Activated B cell treated with CpG ODN at 0.5 μM for 24 hours (primary cell): ENCODE data around the gene CTBP1. TPM values are rescaled to one million over a fixed set of nuclear protein-coding genes. Genes with fewer than 3 reads are reported as not detected.
A peak's percentile ranks its signal among the peaks of the same experiment; 100 is the strongest.

Experiments
- ATAC-seq: fragments of 200-7000 bp; cut with Tn5 transposase; one replicate; pipeline ENCODE4 v1.10.0; 2021; ENCODE audit warnings: low read depth, mild to moderate bottlenecking, moderate library complexity
- CTCF ChIA-PET: fragments of 350-600 bp; sonication (Branson Sonifier 250); formaldehyde crosslinking; loops from one replicate; lab custom pipeline; 2021; ENCODE audit warnings: antibody characterized with exemption; lab: Charles Lee
- POLR2A ChIA-PET: fragments of 350-600 bp; sonication (Branson Sonifier 250); formaldehyde crosslinking; loops from one replicate; lab custom pipeline; 2021; ENCODE audit warnings: antibody characterized with exemption; lab: Charles Lee
- DNase-seq: peaks from one replicate; pipeline ENCODE4 v3.0.0; 2022
- H3K27ac Mint-ChIP-seq: one replicate; pipeline ENCODE4 v1.8.0; 2020; ENCODE audit warnings: mixed read lengths
- H3K27me3 Mint-ChIP-seq: one replicate; pipeline ENCODE4 v1.8.0; 2021; ENCODE audit warnings: mixed read lengths
- H3K36me3 Mint-ChIP-seq: one replicate; pipeline ENCODE4 v1.8.0; 2021; ENCODE audit warnings: low read depth, mixed read lengths
- H3K4me1 Mint-ChIP-seq: one replicate; pipeline ENCODE4 v1.8.0; 2021; ENCODE audit warnings: mixed read lengths
- H3K4me3 Mint-ChIP-seq: one replicate; pipeline ENCODE4 v1.8.0; 2020; ENCODE audit warnings: mild to moderate bottlenecking, mixed read lengths
- H3K9me3 Mint-ChIP-seq: one replicate; pipeline ENCODE4 v1.8.0; 2020; ENCODE audit warnings: mixed read lengths
- intact Hi-C: fragments of 100-400 bp; cut with micrococcal nuclease; formaldehyde crosslinking; loops from one replicate; pipeline ENCODE4 v1.15.1; 2024
- total RNA-seq: library from RNA; stranded (reverse); gene quantifications from 2 replicates; pipeline ENCODE4 v1.2.3, GENCODE V29; 2022
- TF ChIP-seq, protein P1 (sequence below): fragments of 200-600 bp; IDR thresholded peaks from one replicate; pipeline ENCODE4 v1.8.0; 2022; ENCODE audit warnings: antibody characterized with exemption, mild to moderate bottlenecking

The CTBP1 gene
- total RNA-seq, 1 donor from 2014 or later = 175 TPM

DNA sequence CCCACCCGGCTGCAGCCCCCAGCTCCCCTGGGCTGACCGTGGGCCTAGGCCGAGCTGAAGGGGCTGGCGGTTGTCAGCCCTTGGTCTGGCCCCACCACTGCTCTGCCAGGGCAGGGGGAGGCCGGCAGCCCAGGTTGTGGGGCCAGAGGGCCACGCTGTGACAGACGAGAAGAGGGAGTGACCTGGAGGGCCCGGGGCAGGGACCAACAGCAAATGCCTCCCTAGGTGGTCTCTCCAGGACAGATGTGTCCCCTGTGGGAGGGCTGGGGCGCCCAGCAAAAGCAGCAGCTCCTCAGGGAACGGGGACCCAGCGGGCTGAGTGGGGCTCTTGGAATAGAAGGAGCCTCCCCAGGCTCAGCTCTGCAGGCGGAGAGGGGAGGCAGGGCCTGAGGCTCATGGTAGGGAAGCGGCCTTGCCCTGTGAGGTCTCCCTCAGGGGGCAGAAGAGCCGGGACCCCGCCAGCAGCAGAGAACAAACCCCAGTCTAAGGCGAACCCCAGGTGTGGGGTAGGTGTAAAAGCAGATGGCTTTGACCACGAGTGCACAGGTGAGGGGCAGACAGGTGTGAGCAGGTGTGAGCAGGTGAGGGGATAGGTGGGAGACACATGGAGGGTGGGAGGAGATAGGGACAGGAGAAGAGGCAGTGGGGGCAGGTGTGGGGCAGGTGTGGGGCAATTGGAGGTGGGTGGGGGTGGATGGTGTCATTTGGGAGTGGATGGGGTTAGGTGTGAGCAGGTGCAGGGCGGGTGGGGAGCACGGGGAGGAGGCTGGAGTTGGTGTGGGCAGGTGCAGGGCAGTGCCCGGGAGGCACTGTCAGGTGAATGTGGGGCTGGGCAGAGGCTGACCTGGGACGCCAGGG lies 42.4 kb downstream of the CTBP1 start:
- ChIA-PET CTCF (no interaction called here), POLR2A (no interaction called here)
- Mint-ChIP-seq H3K4me3 (no peak overlapping the region), H3K4me1 (peaks cover 32% of the 10 kb centered on the region), H3K9me3 (no peaks in the 10 kb centered on the region), H3K27ac (no peak overlapping the region), H3K36me3 (peaks cover 13% of the 10 kb centered on the region), H3K27me3 (no peaks in the 10 kb centered on the region)
- ATAC-seq = no peak
- TF ChIP-seq, protein P1, sequence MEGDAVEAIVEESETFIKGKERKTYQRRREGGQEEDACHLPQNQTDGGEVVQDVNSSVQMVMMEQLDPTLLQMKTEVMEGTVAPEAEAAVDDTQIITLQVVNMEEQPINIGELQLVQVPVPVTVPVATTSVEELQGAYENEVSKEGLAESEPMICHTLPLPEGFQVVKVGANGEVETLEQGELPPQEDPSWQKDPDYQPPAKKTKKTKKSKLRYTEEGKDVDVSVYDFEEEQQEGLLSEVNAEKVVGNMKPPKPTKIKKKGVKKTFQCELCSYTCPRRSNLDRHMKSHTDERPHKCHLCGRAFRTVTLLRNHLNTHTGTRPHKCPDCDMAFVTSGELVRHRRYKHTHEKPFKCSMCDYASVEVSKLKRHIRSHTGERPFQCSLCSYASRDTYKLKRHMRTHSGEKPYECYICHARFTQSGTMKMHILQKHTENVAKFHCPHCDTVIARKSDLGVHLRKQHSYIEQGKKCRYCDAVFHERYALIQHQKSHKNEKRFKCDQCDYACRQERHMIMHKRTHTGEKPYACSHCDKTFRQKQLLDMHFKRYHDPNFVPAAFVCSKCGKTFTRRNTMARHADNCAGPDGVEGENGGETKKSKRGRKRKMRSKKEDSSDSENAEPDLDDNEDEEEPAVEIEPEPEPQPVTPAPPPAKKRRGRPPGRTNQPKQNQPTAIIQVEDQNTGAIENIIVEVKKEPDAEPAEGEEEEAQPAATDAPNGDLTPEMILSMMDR = no peak
- intact Hi-C loops = no loop called here
- peak; percentile 13 for DNase-seq

DNA sequence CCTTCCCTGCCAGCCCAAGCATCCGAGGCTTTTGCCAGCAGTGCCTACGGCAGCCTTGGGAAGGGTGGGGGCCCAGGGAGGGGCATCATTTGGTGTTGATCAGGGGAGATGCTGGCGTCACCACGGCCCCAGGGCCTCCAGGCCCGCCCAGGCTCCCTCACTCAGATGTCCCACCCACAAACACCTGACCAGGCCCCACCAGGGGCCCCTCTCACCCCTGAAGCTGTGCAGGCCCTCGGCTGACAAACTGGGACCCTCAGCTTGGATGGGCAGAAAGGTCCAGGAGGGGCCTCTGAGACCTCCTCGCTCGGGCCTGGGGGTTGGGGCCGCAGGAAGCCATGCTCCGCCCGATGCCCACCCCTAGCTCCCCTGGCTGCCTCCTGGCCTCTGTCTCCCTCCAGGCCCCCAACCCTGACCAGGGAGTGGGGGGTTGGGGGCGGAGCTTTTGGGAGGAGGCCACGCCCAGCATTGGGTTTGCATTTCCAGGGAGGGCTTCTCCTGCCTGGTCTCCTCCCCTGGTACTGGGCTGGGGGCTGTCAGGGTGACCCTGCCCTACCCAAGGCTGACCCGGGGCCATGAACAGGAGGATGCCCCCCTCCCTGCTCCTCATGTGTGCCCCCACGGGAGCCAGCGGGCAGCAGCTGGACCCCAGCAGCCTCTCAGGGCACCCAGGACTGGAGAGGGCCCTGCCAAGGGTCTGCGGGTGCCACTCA lies 43.2 kb downstream of the CTBP1 start:
- POLR2A ChIA-PET = no interaction called here
- Mint-ChIP-seq H3K9me3 (no peaks in the 10 kb centered on the region), H3K27me3 (no peaks in the 10 kb centered on the region), H3K4me3 (no peak overlapping the region), H3K4me1 (peaks cover 38% of the 10 kb centered on the region), H3K36me3 (peaks cover 7% of the 10 kb centered on the region), H3K27ac (no peak overlapping the region)
- no peak for ATAC-seq
- TF ChIP-seq, protein P1 = no peak
- intact Hi-C loops = no loop called here
- DNase-seq = peak; percentile 12
- CTCF ChIA-PET = no interaction called here

DNA sequence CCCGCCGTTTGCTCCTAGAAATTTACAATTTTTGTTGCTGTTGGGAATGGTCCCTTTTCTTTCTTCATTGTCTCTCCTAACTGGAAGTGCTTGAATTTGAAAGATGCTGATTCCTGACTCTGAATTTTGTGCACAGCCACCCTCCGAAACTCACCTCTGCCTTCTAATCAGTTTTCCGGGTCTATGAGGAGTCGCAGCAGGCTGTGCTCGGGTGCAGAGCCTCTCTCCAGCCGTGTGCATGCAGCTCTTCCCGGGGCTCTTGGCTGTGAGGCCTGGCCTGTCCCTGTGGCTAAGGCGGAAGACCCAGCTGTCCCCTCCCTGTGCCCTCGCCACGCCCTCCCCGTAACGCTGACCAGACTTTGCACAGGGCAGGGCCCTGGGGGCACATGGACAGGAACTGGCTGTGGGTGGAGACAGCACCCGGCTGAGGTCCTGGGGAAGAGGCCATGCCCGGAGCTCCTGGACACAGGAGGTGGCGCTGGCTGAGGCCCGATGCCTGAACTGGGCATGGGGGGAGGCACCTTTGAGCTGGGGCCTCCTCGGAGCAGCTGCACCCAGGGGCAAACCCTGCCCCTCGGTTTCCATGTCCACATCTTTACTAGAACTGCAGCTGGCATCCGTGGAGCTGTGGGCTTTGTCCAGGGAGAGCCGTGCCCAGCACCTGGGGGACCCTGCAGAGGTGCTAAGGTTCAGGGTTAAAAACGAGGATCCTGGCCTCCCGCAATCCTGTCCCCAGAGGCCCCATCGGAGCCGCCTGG lies 43.9 kb downstream of the CTBP1 start:
- H3K36me3 Mint-ChIP-seq = peaks cover 7% of the 10 kb centered on the region
- H3K4me1 Mint-ChIP-seq = peaks cover 46% of the 10 kb centered on the region
- H3K27ac Mint-ChIP-seq = no peak overlapping the region
- TF ChIP-seq, protein P1 = no peak
- ChIA-PET CTCF (no interaction called here), POLR2A (interaction anchor here (1.5 kb wide), 1 partner anchor 195 kb away, joined by 4 read pairs; no protein-coding TSS in a partner anchor)
- no peaks in the 10 kb centered on the region for H3K27me3 Mint-ChIP-seq
- ATAC-seq (no peak), DNase-seq (peak; percentile 11)
- intact Hi-C loops = no loop called here
- no peaks in the 10 kb centered on the region for H3K9me3 Mint-ChIP-seq
- H3K4me3 Mint-ChIP-seq = no peak overlapping the region

DNA sequence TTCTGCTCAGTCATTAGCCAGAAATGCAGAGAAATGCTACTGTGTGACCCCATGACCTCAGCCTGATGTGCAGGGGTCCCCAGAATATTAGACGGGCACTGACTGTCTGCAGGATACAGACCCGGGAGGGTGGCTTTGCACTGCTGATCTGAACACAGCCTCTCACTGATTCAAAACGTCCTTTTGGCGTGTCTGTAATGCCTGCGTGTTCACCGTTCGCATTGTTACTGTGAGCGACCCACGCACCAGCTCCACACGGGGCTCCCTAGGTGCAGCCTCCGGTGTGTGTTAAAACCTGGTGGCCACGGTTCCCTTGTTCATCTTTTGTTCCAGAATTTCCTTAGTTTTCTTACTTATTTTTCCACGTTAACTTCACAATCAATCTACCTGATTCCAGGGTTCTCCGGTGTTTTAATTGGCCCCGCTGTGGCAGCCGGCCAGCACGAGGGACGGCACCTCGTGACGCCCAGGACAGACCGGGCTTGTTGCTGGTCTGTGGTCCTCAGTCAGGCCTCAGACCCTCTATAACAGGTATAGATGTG lies 44.6 kb downstream of the CTBP1 start:
- TF ChIP-seq, protein P1 = no peak
- DNase-seq (no peak), ATAC-seq (no peak)
- intact Hi-C loops = no loop called here
- CTCF ChIA-PET = interaction anchor here (1.2 kb wide), 1 partner anchor 37 kb away, joined by 3 read pairs; no protein-coding TSS in a partner anchor
- Mint-ChIP-seq H3K4me1 (peaks cover 45% of the 10 kb centered on the region), H3K27ac (no peak overlapping the region), H3K9me3 (no peaks in the 10 kb centered on the region), H3K27me3 (no peaks in the 10 kb centered on the region), H3K36me3 (peaks cover 6% of the 10 kb centered on the region), H3K4me3 (no peak overlapping the region)
- POLR2A ChIA-PET = interaction anchor here (0.7 to 1.5 kb wide), 3 partner anchors 33 to 194 kb away, joined by 3 to 7 read pairs (median 4); no protein-coding TSS in a partner anchor
